GM21423 (cell line): ENCODE results near the gene CD79B.
"Not testable (repeated sequence)": the region's sequence is repeated elsewhere in the genome, so short reads cannot be mapped to it uniquely, and the experiment has no call there.

Experiments
- ATAC-seq: cut with Tn5 transposase; IDR thresholded peaks from one replicate; pipeline ENCODE4 v1.9.1; 2021; ENCODE audit warnings: mild to moderate bottlenecking, moderate library complexity; ENCODE audit not compliant: unreplicated experiment

CD79B gene

DNA sequence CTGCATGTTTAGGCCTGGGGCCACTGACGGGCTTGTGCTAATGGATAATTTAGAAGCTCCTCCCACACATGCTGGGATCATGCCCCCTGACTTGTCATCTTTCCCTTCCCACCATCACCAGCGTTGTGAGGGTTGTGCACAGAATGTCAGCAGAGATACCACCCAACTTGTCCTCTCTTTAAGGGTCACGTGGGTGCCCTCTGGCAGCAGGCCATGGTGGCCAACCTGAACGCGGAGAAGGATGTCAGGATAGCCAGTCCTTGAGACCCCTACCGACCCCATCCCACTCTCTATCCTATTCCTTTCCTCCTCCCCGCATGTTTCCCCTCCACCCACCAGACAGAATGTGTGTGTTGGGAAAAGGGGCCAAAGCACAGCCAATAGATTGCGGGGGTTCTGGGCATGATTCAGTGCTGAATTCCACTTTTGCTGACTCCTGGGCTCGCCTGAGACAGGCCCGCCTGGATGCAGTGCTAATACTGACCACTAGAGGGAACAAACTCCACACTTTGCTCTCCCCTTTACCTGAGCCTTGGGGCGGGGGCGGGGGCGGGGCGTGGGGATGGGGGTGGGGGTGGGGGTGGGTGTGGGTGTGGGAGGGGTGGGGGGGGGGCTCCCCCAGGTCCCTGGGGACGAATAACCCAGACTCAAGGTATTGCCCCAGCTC is 50.1 kb downstream of the CD79B start, which contains the start of gene GH2:
Gene GH2 (minus strand): TSS at position 10 of the 667 bp plus-strand sequence. CDS start 143 bp downstream, outside the sequence.
- ATAC-seq, result no peak

GRCh38 chr17:63881337-63881736 is 50.8 kb downstream of the CD79B start:
- ATAC-seq, result not testable (repeated sequence)

GRCh38 chr17:63880706-63881105 is 51.4 kb downstream of the CD79B start:
- ATAC-seq, result no peak
